ENCODE data around the gene PPP2R2C. TPM values are rescaled to one million over a fixed set of nuclear protein-coding genes. Genes with fewer than 3 reads are reported as not detected.

The PPP2R2C gene
- total RNA-seq, 1 experiment from 2014 or later = 8.1 TPM

- Histone ChIP-seq H4K5ac (ENCODE audit: insufficient read length, low read depth, low read length) (no peak overlapping the region), H3K79me2 (ENCODE audit: insufficient read depth, low read length) (no peaks in the 10 kb centered on the region), H3K18ac (ENCODE audit: insufficient read length, low read depth, low read length) (no peak overlapping the region), H3K23ac (ENCODE audit: insufficient read length, low read depth, low read length) (no peak overlapping the region), H3K14ac (ENCODE audit: insufficient read depth, low read length) (no peak overlapping the region), H3T11ph (ENCODE audit: low read length) (no peak overlapping the region), H3K9me3 (ENCODE audit: control insufficient read depth, low read depth, low read length) (no peaks in the 10 kb centered on the region), H2AK5ac (ENCODE audit: insufficient read length, low read length) (no peak overlapping the region), H3K23me2 (ENCODE audit: insufficient read length, low read depth, low read length, poor library complexity, severe bottlenecking) (no peaks in the 10 kb centered on the region), H3K27ac (ENCODE audit: insufficient read length, low read depth, low read length) (no peak overlapping the region), H2BK5ac (ENCODE audit: insufficient read length, low read length) (no peak overlapping the region), H3K27me3 (ENCODE audit: insufficient read depth, low read length) (no peaks in the 10 kb centered on the region), H4K91ac (ENCODE audit: insufficient read length, low read depth, low read length) (no peak overlapping the region), H2BK120ac (ENCODE audit: low read depth, low read length, poor library complexity, severe bottlenecking) (no peak overlapping the region), H4K20me1 (ENCODE audit: control insufficient read depth, insufficient read depth, insufficient read length) (no peaks in the 10 kb centered on the region), H3K4ac (ENCODE audit: low read depth, low read length) (no peak overlapping the region), H3K56ac (ENCODE audit: insufficient read length, low read depth, low read length) (no peak overlapping the region), H2AFZ (ENCODE audit: low read length) (no peak overlapping the region), H3K9ac (ENCODE audit: extremely low read depth, insufficient read length, low read length) (no peak overlapping the region), H2BK12ac (ENCODE audit: insufficient read length, low read depth, low read length) (no peak overlapping the region), H3K79me1 (ENCODE audit: insufficient read depth, low read depth, low read length, poor library complexity, severe bottlenecking) (no peaks in the 10 kb centered on the region), H2BK20ac (ENCODE audit: low read depth, low read length, poor library complexity, severe bottlenecking) (no peak overlapping the region), H3K4me2 (ENCODE audit: insufficient read depth, insufficient read length, low read length) (no peak overlapping the region), H2BK15ac (ENCODE audit: low read depth, low read length) (no peak overlapping the region), H4K8ac (replicated peaks; ENCODE audit: insufficient read length, low read depth, low read length) (no peak overlapping the region), H3K4me1 (ENCODE audit: insufficient read depth, low read length) (no peaks in the 10 kb centered on the region)
- DNase-seq = no peak
- H3K4me3 Mint-ChIP-seq = no peak overlapping the region; a peak in 1 of 5 replicates
- no CpG with 5 or more reads among the region's 15 CpGs for WGBS (ENCODE audit: extremely low coverage, insufficient read length, low lambda C conversion rate)
- no peaks in the 10 kb centered on the region for H3K36me3 Mint-ChIP-seq (ENCODE audit: insufficient read depth in 1 of 3, low read depth in 3 of 3)
- peaks cover 2% of the 10 kb centered on the region for H3K27me3 Mint-ChIP-seq (ENCODE audit: low read depth)
- TF ChIP-seq, protein P1, sequence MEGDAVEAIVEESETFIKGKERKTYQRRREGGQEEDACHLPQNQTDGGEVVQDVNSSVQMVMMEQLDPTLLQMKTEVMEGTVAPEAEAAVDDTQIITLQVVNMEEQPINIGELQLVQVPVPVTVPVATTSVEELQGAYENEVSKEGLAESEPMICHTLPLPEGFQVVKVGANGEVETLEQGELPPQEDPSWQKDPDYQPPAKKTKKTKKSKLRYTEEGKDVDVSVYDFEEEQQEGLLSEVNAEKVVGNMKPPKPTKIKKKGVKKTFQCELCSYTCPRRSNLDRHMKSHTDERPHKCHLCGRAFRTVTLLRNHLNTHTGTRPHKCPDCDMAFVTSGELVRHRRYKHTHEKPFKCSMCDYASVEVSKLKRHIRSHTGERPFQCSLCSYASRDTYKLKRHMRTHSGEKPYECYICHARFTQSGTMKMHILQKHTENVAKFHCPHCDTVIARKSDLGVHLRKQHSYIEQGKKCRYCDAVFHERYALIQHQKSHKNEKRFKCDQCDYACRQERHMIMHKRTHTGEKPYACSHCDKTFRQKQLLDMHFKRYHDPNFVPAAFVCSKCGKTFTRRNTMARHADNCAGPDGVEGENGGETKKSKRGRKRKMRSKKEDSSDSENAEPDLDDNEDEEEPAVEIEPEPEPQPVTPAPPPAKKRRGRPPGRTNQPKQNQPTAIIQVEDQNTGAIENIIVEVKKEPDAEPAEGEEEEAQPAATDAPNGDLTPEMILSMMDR (conservative IDR thresholded peaks at IDR 0.05) = no peak
- peak overlapping the region in 2 of 3 experiments; percentile 51 to 67; a peak in 2 of 7 replicates for H3K27ac Mint-ChIP-seq
- no peaks in the 10 kb centered on the region; a peak in 1 of 5 replicates for H3K9me3 Mint-ChIP-seq
- peaks cover 3 to 4% of the 10 kb centered on the region in 2 experiments; a peak in 1 of 4 replicates for H3K4me1 Mint-ChIP-seq
Measured at GRCh38 chr4:6354119-6354518, 118.3 kb downstream of the PPP2R2C start.

Measured in H9 (cell line).